ENCODE data around the gene KLHL13.
"Not testable (repeated sequence)": the region's sequence is repeated elsewhere in the genome, so short reads cannot be mapped to it uniquely, and the experiment has no call there.

The KLHL13 gene

DNA sequence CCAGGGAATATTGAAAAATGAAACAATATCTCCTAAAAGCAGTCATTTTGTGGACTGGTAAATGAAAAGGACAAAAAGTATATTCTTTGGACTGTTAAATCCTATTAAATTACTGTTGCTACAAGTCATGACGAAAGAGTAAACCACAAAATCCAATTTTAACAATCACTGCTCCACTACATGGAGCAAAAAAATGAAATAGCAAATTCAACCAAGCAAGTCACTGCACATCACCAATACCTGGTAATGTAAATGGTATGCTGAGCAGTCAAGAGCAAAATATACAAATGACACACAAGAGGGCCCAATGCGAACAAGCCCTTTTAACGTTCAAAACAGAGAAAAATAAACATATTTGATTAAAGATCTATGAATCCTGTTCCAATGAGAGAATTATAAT, 126.2 kb downstream of the KLHL13 start:
- no peak for DNase-seq (ENCODE audit: low spot score)

DNA sequence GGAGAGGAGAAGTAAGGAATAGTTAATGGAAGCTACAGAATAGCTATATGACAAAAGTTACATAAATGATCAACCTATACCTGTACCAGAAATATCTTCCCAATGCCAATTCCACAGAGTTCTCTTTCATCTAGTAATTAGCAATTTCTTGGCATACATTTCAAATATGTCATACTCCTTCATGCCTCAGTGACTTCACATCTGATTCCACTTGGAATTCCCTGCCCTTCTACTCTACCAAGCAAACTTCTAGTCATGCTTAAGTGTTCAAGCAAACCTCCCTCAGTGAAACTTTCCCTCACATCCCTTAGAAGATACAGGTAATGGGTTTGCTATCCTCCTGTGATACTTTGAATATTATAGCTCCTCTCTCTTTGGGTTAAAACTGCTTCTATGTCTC, 127.1 kb downstream of the KLHL13 start:
- no peak for DNase-seq (ENCODE audit: low spot score)

DNA sequence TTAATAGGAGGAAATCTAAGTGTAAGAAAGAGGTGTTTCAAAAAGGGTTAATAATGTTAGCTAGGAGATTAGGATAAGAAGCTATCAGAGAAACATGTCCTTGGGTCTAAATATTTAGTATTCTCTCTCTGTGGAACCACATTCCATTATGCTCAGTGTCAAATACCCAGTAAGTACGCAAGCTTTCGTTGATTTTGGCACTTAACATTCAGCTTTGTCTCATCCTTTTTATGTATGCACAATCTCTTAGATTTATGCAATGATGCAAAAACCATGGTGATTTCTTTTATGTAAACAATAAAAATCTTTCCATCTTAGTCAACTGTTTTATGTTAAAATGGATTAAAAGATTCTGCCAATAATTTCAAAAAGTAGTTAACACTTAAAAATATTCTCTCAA, 129.2 kb downstream of the KLHL13 start:
- no peak for DNase-seq (ENCODE audit: low spot score)

DNA sequence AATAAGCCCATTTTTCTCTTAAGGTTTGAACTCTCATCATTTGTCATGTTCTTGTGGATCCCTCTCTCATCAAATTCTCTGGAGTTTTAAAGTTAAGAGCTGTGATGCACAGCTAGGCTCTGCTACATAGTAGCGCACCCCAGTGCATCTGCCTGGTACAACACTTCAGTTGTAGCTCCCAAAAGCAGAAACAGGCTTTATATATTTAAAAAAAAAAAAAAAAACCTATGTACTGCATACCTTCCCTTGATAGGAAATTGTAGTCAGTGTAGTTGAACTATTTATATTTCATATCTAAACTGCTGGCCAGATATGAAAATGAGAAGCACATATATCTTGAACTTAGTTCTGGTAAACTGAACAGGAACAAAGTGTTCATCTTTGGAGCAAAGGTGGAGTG, 131.4 kb downstream of the KLHL13 start:
- DNase-seq (ENCODE audit: low spot score): no peak

DNA sequence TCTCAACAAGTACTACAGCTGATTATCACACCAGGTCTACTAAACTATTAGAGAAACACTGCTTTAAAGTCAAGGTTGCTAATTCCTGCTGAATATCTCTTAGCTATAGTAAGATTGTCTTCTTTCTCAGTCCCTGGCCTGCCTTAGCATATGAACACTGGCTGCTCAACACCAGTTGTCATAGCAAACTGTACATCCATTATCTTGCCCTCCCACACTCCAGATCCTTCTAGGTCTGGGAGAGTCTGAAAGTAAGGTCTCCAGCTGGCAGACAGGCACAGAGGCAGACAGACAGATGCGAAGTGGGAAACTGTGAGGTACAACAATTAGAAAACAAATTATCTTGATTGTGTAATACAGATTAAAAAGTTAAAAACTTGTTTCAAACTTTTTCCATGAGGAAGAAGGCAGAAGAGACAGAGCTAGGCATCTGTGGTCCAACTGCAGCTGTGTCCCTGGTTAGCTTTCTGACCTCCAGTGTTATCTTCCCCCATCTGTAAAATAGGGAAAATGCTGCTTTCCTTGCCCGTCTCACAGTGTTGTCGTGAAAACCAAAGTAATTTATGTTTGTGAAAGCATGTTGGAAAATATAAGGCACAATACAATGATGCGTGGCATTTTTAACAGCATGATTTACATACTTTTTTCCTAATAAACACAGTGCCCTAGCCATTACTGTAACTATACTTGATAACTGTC, 133.8 kb downstream of the KLHL13 start:
- no peak for DNase-seq (ENCODE audit: low spot score)

DNA sequence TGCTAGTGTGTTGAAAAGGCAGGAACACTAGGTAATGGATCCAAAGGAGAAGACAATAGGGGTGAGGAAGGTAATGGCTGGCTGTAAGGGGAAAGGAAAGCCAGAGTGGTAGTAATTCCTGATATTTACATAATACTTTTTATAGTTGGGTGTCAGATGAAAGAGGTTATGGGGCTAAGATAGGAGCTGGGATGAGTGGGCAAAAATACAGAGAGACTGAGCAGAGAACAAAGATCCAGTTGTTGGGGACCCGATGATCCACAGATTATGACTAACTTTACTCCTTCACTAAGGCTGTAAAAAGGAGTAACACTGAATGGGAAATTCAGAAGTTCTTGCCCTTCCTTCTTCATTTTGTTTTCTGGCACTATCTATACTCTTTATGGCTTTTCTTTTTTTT, 138.2 kb downstream of the KLHL13 start:
- DNase-seq (ENCODE audit: low spot score): no peak

DNA sequence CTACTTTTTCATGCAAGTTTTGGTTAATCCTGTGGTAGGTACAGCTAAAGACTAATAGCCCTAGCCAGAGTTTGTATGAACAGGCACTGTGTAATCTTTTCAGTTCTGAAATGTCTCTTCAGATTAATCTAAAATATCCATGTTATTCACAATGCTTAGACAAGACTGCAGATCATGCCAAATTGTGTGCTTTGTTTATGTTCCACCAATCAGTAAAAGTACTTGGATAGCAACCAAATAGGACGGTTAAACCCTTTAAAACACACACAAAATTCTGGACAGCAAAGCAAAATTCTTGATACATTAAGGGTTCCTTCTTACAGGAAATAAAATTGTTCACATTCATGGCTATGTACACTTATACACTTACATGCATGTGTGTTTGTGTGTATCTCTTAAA, 139.1 kb downstream of the KLHL13 start:
- no peak for DNase-seq (ENCODE audit: low spot score)

DNA sequence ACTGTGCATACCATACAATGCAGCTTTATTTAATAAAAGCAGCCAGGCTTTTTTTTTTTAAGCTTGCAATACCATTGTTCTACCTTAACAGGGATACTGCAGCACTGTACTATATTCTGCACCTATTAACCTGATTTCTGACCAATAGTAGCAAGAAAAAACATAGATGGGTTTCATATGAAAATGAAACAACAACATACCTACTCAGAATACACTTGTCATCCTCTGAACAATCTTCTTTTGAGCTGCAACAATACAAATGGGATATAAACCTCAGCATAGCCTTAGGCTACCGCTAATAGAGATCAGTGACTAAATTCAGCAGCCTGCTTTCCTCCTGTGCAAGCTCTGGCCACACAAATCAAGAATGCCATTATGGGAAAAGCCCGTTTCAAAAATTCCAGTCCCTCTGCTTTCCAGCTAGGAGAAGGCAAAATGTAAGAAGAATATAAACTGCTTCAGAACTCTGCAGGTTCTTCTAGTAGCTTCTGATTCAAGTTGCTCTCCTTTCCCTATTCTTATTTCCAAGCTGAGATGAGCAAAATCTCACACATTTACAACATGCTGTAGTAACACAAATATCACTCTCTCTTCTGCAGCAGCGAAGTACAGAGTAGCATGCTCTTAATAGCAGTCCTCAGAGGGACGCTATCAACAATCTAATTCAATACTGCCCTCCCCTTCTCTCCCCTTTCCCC, 143.4 kb downstream of the KLHL13 start:
- no peak for DNase-seq (ENCODE audit: low spot score)

DNA sequence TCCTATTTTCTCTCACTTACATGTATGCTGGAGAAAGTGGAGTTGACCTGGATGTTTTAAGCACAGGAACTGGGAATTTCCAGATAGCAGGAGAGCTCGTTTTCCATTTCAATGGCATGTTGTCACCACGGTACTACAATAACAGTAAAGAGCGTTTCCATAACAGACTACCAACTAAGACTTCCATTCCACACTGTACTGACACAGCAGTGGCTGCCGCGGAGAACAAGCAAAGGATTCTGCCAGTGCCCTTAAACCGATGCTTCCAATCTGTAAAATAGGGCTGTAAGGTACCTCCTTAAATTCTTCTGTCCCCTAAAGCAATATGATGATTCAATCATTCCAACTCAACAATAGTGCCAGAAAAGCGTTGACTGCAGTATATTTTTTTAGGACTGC, 143.9 kb downstream of the KLHL13 start:
- DNase-seq (ENCODE audit: low spot score): no peak

DNA sequence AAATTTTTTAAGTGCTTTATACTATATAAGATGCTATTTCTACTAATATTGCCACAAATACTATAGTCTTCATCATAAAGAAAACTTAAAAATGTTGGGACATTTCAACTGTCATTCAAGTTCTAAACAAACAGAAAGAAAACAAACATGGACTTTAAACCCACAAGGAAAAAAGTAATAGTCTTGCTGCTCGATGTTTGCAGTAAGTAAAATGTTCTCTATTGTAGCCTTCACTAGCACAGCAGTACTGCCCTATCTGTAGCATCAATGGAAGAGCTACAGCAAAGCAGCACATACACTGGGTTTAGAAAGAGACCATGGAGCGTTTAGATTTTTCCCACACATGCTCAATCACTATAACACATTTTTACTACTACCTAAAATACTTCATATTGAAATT, 146.8 kb downstream of the KLHL13 start:
- no peak for DNase-seq (ENCODE audit: low spot score)

DNA sequence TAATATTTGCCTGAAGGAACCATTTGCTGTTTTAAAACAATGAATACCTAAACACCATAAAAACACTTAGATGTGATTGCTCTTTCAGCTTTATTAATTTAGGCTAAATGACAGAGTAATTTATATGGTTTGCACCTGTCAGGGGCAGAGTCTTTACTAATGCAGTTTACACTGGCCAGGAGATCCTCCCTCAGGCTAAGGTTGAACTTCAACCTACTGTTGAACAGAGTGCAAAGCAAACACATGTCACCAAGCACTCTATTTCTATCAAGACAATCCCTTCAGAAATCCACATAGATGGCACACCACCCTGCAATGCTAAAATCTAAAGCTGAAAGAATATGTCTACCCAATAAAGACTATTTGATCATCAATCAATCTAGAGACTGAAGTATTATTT, 147.3 kb downstream of the KLHL13 start:
- DNase-seq (ENCODE audit: low spot score): peak; percentile 9

DNA sequence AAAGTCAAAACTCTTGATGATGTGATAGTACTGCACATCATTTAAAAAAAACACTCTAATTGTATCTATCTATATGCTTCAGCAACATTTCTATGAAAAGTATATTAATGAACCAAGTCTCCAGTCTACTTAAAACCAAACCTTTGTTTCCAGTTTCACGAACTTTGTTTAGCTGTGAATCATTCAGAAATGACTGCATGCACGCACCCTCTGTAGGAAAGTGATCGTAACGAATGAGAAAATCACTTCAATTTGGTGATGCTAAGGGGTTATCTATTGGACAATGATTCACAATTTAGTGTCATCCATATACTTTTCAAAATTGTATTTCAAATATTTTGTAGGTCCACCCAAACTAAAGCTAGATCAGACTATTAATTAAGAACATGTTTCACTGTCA, 157.6 kb downstream of the KLHL13 start:
- no peak for DNase-seq (ENCODE audit: low spot score)

DNA sequence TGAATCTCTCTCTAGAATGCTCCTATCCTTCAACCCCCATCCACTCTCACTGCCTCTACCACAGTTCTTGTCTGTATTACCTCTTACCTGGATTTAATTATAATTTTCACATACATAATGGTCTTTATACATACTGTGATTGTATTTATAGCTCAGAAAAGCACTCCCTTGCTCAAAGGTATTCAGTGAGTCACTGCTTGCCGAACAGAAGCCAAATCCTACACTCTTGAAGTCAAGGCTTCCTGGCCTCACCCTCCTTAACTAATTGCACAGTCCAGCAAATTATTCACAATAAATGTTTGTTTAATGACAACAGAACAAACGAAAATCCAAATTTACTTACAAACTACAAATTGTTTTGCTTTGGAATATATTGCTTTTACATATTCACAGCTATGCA, 159.5 kb downstream of the KLHL13 start:
- peak; percentile 32 for DNase-seq (ENCODE audit: low spot score)

DNA sequence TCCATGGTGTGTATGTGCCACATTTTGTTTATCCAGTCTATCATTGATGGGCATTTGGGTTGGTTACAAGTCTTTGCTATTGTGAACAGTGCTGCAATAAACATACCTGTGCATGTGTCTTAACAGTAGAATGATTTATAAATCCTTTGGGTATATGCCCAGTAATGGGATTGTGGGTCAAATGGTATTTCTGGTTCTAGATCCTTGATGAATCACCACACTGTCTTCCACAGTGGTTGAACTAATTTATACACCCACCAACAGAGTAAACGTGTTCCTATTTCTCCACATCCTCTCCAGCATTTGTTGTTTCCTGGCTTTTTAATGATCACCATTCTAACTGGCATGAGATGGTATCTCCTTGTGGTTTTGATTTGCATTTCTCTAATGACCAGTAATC, 177.3 kb downstream of the KLHL13 start:
- DNase-seq (ENCODE audit: low spot score): not testable (repeated sequence)

DNA sequence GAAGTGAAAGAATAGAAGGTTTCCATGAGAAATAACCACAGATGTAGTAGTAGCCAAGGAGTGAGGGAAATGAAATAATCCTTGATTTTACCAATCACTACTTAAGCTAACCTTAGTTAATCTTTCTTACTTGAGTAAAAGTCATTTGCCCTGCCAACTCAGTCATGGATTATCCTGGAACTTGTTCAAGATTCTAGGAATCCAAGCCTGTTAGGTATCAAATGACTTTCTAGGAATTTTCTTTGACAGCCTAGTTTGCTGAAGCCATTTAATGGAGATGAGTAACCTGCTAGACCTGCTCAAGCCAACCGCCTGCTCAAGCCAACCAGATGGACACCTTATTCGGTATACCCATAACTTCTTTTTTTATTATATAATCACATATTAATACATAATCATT, 180.5 kb downstream of the KLHL13 start:
- no peak for DNase-seq (ENCODE audit: low spot score)

DNA sequence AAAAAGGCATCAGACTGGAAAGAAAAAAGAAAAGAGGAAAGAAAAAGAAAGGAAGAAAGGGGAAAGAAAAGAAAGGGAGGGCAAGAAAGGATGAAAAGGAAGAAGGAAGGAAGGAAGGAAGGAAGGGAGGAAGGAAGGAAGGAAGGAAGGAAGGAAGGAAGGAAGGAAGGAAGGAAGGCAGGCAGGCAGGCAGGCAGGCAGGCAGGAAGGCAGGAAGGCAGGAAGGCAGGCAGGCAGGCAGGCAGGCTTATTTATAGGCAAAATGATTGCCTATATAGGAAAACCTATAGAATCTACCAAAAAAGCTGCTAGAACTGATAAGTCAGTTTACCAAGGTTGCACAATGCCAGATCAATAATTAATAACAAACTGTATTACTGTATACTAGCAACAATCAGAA, 186.5 kb downstream of the KLHL13 start:
- DNase-seq (ENCODE audit: low spot score): not testable (repeated sequence)

DNA sequence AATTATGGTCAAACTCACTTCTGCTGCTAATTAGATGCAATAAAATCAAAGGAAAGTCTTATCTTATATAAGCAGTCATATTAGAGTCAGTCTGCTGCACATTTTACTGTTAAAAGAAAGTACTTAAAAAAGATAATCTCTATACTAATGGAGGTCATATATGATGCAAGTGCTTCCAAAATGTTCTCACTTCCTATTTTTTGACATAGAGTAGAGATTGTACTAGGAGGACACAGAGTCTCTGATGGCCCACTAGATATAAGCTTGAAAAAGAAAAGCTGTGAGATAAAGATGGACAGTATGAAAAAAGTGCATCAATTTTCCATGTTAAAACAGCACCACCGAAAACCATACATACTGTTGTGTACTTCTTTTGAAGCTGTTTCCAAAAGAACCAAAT, 196.9 kb downstream of the KLHL13 start:
- no peak for DNase-seq (ENCODE audit: low spot score)

DNA sequence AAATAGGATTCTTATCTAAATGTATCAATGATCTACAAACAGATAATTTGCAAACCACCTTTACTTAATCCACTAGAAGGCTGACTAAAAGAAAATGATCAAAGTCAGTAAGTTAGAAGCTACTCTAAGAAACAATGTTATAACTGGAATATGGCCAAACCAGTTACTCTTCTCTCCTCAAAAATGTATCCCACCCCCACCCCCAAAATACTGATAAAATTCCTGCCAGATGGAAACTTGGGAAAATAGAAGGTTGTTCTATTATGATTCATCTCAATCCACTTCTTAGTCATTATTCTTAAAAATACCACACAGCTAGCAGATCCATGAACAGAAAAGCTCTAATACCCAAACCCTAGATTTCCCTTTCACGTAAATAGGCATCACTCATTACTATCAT, 206.4 kb downstream of the KLHL13 start:
- DNase-seq (ENCODE audit: low spot score): no peak

DNA sequence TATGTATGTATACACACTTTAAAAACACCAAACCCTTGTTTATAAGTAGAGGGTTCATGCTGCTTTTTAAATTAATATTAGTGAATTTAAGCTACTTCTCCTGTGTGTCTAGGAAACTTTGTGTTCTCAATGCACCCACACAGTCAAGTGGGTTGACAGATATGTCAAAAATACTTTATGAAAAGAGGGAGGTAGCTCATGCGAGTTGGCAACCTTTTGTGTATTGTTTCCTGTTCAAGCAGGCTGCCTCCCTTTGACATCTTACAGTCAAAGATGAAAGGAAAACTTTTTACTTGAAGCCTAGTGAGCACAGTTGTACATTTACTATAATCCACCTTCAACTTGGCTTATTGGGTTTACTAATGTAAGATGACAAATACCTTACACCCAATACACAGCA, 218.4 kb downstream of the KLHL13 start:
- no peak for DNase-seq (ENCODE audit: low spot score)

DNA sequence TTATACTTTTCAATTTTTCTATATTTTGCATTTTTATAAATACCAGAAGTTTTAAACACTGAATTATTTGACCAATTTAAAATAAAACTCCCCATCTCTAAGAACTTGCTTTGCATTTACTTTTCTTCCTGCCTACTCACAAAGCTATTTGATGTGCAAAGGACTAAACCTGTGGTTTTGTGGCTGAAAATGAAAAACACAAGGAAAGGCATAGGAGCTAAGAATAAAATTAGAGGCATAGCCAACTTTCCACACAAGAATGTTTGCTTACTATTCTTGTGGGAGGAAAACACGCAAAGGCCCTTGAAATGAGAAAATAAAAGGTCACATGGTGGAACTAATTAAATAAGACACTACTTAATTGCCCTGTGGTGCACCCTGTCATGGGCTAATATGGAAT, 221.2 kb downstream of the KLHL13 start:
- DNase-seq (ENCODE audit: low spot score): no peak

DNA sequence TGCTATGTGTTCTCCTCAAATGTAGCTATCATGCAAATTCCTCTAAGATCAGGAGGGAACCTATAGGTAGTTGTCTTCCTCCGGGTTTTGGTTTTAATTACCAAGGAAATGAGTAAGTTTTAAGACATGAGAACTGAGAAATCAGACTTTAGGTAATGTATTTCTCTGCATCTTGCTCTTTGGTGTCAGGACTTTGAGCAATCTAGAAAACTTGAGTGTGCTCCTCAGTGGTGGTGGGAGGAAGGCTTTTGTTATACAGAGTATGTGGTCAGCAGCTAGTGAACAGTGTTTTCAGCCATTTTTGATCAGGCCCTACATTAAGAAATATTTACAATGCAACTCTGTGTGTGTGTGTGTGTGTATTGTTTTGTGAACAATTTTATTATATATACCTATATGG, 224.1 kb downstream of the KLHL13 start:
- no peak for DNase-seq (ENCODE audit: low spot score)

DNA sequence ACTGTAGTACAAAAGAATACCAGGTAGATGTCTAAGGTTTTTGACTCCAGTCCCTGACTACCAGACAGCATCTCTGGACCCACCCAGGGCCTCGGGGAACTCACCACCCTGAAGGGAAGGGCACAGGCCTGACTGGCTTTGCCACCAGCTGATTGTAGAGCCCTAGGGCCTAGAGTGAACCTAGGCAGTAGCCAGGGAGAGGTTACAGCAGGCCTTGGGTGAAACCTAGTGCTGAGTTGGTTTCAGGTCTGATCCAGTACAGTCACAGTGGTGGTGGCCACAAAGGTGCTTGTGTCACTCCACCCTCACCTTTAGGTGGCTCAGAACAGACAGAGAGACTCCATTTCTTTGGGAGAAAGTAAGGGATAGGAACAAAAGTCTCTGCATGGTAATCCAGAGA, 244.8 kb downstream of the KLHL13 start:
- DNase-seq (ENCODE audit: low spot score): no peak

DNA sequence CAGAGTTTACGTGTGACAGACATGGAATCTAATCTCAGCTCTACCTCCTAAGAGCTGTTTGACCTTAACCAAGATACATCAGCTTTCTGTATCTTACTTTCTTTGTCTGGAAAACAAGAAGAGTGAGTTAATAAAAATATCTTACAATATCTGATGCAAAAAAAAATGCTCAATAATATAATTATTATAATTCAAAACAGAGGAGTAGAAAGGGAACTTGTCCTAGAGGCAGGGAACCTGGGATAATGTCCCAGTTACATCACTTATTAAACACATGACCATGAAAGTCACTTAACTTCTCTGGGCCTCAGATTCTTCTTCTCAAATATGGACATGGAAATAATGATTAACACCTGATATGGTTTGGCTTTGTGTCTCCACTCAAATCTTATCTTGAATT, 256.1 kb downstream of the KLHL13 start:
- no peak for DNase-seq (ENCODE audit: low spot score)

DNA sequence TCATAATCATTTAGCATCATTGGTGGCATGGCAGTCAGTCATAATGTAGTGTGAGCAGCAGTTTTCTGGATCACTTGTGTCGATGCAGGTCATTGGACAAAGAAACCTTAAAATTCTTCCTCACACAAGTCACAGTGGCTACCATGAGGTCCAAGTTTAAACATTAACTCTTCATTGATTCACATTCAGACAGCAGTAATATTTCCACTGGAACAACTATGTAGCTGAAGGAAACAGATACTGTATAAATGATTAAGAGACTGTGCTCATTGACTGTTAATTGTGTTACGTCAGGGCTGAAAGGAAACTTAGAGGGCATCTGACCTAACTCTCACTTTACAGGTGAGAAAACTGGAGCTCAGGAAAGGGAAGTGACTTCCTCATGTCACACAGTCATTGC, 261.8 kb downstream of the KLHL13 start:
- DNase-seq (ENCODE audit: low spot score): no peak

Measured in LoVo (cell line).